Adipocyte (in vitro differentiated cells): ENCODE results near the gene MRPL20.

Source experiments
- DNase-seq: peaks from one replicate; pipeline ENCODE4 v3.0.0-alpha.2; 2015; ENCODE audit warnings: low read depth
- H3K27me3 ChIP-seq: replicated peaks from 2 replicates; pipeline ENCODE4 v1.7.0; 2013; ENCODE audit warnings: mild to moderate bottlenecking, low read length, moderate library complexity; ENCODE audit not compliant: control insufficient read depth, insufficient read depth
- H3K36me3 ChIP-seq: 2 replicates; pipeline ENCODE4 v1.7.0; 2013; ENCODE audit warnings: low read length, mild to moderate bottlenecking, moderate library complexity; ENCODE audit not compliant: control insufficient read depth, insufficient read depth, severe bottlenecking
- H3K4me1 ChIP-seq: 2 replicates; pipeline ENCODE4 v1.7.0; 2013; ENCODE audit warnings: mild to moderate bottlenecking, low read length, moderate library complexity; ENCODE audit not compliant: control insufficient read depth, insufficient read depth
- H3K4me3 ChIP-seq: 2 replicates; pipeline ENCODE4 v1.7.0; 2013; ENCODE audit warnings: mild to moderate bottlenecking, low read length, moderate library complexity
- H3K9ac ChIP-seq: 2 replicates; pipeline ENCODE4 v1.7.0; 2013; ENCODE audit warnings: mild to moderate bottlenecking, low read length, moderate library complexity
- H3K9me3 ChIP-seq: 2 replicates; pipeline ENCODE4 v1.7.0; 2013; ENCODE audit warnings: mild to moderate bottlenecking, low read length, moderate library complexity; ENCODE audit not compliant: control insufficient read depth

Gene MRPL20

DNA sequence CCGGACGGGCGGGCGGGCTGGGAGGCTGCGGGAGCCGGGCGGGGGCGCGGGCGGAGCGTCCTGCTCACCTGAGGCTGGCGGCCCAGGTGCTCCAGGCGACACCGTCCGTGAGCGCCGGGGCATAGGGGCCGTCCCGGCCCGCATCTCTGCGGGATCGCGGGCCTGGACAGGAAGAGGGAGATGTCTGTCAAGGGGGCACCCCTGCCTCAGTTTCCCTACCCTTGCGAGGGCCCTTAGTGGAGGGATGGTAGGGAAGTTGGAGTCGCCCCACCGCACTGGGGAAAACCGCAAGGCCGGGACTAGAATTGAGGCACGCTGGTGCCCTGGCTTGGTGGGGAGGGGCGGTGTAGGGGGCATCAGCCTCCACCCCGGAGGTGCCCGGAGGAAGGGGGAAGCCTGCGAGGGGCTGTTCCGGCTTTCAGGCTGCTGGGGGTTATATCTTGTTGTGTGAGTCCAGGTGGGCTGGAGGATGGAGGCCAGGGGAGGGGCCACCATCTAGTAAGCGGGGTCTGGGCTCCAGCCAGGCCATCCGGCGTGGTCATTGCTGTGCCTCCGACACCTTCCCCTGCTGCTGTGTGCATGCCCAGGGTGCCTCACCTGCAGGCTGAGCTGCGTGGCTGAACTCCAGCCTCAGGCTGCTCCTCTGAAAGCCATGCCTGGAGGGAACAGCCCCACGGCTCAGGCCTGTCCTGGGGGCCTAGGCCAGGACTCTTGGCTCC lies 29.0 kb upstream of the MRPL20 start:
- no peaks in the 10 kb centered on the region for H3K9me3 ChIP-seq
- H3K4me1 ChIP-seq: peaks cover 20% of the 10 kb centered on the region
- no peaks in the 10 kb centered on the region for H3K36me3 ChIP-seq
- H3K9ac ChIP-seq: no peak overlapping the region
- no peak for DNase-seq
- H3K4me3 ChIP-seq: no peak overlapping the region
- no peaks in the 10 kb centered on the region for H3K27me3 ChIP-seq

DNA sequence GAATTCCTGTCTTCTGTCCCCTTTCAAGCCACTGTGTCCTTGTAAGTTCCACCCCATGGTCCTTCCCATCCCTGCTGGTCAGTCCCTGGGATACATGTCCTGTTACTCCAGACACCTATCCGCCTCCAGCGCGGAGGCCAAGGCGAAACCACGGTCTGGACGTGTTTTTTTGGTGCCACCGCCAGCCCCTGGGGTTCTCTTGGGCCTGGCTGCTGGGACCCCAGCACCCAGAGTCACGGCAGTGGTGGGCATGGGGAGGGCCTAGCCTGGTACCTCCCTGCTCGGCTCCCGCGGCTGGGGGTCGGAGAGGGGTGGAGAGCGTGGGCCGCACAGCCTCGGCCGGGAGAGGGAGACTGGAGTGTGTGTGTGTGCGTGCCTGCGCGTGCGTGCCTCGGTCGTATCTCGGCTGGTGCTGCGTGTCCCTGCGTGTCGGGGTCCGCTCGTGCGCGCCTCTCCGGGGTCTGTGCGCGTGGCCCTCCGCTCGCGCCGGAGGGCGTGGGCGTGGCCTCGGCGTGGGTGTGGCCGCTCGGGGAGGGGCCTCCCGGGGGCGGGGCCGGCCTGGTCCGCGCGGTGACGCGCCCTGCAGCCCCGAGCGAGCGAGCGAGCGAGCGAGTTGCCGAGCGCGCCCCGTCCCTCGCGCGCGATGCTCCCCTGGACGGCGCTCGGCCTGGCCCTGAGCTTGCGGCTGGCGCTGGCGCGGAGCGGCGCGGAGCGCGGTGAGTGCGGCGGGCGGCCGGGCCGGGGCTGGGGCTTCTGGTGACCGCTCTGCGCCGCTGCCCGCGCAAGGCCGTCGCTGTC lies 28.2 kb upstream of the MRPL20 start, which contains the start of gene VWA1:
Gene VWA1 (plus strand): TSS at position 585 of the 798 bp plus-strand sequence. CDS start 59 bp downstream, at position 644.
- no peak within 1 kb of the TSS for H3K9ac ChIP-seq
- peak within 1 kb of the TSS; percentile 59 for H3K4me3 ChIP-seq
- no peaks in the 10 kb centered on the region for H3K27me3 ChIP-seq
- no peaks in the 10 kb centered on the region for H3K36me3 ChIP-seq
- H3K9me3 ChIP-seq: no peaks in the 10 kb centered on the region
- peak; percentile 83 for DNase-seq
- H3K4me1 ChIP-seq: peaks cover 23% of the 10 kb centered on the region

DNA sequence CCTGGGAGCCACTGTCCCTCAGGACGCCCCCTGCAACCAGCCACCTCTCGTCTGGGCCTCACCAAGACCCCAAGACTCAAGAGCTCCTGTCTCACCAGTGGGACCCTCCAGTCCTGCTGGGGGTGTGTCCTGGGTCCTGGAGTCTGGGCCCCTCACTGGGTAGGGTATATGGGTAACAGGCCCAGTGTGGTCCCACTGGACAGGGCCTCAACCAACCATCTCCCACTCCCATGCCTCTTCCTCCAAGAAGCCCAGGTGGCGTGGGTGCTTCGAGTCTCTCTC lies 27.7 kb upstream of the MRPL20 start:
- Histone ChIP-seq H3K27me3 (no peaks in the 10 kb centered on the region), H3K4me1 (peaks cover 29% of the 10 kb centered on the region), H3K9ac (no peak overlapping the region), H3K36me3 (no peaks in the 10 kb centered on the region), H3K4me3 (no peak overlapping the region), H3K9me3 (no peaks in the 10 kb centered on the region)
- no peak for DNase-seq

DNA sequence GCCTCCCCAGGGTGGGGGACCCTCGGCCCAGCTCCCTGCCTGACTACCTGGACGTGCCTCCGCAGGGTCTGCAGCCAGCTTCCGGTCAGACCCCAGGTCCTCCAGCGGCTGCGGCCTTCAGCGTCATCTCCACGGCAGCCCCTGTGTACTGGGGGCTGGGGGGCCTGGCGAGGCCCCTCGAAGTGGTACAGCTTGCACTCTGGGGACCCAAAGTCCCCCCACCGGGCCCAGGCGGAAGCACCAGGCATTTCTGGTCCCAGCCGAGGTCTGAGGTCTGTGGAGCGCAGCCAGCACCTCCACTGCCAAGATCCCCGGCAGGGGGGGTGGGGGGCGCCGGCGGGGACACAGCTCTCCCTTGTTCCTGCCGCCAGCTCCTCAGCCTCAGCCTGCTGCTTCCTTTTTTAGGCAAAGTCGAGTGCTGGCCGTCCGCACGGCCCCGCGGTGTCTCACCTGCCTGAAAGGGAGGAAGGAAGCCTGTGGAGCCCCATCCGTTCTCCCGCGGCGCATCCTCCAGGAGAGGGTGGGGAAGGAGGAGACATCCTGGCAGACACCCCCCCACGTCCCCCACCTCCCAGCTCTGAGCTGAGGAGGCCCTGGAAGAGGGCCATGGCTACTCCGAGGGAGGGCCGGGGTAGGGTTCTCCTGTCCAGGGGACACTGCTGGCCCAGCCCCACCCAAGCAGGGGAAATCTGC lies 27.2 kb upstream of the MRPL20 start:
- Histone ChIP-seq H3K9ac (no peak overlapping the region), H3K4me3 (no peak overlapping the region), H3K4me1 (peaks cover 33% of the 10 kb centered on the region), H3K36me3 (no peaks in the 10 kb centered on the region), H3K9me3 (no peaks in the 10 kb centered on the region), H3K27me3 (no peaks in the 10 kb centered on the region)
- no peak for DNase-seq

DNA sequence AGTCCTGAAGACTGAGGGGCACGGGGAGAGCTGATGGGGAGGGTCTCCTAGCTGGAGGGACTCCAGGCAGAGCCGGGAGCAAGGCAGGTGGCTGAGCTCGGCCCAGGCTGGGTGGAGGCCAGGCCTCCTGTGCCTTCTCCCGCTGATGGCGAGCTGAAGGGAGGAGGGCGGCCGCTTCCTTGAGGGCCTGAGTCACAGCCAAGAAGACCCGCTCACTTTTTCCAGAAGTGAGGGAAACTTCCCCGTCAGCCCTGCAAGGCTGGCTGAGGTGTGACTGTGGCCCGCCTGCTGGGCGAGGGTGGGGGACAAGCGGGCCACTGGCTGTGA lies 26.7 kb upstream of the MRPL20 start:
- H3K9me3 ChIP-seq: no peaks in the 10 kb centered on the region
- H3K4me1 ChIP-seq: peaks cover 33% of the 10 kb centered on the region
- no peak overlapping the region for H3K9ac ChIP-seq
- no peak overlapping the region for H3K4me3 ChIP-seq
- H3K36me3 ChIP-seq: no peaks in the 10 kb centered on the region
- H3K27me3 ChIP-seq: no peaks in the 10 kb centered on the region
- DNase-seq: no peak

DNA sequence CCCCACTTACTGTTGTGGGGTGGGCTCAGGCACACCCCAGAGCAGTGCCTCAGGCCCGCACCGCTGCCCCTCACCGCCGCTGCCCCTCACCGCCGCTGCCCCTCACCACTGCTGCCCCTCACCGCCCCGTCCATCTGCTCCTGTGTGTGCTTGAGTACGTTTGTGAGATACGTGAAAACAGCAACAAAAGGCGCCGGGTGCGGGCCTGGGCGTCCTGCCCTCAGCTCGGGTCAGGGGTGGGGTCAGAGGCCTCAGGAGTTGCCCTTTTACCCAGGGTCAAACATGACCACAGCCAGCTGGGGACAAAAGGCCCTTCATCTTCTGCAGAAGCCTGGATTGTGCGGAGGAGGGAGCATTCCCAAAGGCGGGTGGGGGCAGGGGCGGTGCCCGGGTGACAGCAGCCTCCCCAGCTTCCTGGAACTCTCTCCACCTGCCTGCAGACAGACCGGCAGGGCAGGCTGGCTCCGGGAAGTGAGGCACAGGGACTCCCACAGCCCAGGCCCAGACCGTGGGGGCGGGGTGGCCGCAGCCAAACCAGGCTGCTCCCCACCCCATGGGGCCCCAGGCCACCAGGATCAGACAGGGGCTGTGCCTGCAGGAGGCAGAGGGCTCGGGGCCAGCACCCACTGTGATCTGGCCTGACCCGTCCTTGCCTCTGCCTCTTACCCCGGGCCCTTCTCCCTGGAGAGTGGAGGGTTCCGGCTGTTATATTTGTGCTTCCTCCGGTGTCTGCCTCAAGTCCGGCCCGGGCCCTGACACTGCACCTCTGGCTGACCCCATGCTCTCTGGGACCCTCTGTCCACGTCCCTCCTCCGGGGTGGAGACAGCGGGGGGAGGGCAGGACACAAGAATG lies 26.1 kb upstream of the MRPL20 start:
- H3K9me3 ChIP-seq: no peaks in the 10 kb centered on the region
- DNase-seq: no peak
- no peaks in the 10 kb centered on the region for H3K36me3 ChIP-seq
- H3K4me3 ChIP-seq: no peak overlapping the region
- H3K9ac ChIP-seq: no peak overlapping the region
- H3K27me3 ChIP-seq: no peaks in the 10 kb centered on the region
- H3K4me1 ChIP-seq: peaks cover 33% of the 10 kb centered on the region

DNA sequence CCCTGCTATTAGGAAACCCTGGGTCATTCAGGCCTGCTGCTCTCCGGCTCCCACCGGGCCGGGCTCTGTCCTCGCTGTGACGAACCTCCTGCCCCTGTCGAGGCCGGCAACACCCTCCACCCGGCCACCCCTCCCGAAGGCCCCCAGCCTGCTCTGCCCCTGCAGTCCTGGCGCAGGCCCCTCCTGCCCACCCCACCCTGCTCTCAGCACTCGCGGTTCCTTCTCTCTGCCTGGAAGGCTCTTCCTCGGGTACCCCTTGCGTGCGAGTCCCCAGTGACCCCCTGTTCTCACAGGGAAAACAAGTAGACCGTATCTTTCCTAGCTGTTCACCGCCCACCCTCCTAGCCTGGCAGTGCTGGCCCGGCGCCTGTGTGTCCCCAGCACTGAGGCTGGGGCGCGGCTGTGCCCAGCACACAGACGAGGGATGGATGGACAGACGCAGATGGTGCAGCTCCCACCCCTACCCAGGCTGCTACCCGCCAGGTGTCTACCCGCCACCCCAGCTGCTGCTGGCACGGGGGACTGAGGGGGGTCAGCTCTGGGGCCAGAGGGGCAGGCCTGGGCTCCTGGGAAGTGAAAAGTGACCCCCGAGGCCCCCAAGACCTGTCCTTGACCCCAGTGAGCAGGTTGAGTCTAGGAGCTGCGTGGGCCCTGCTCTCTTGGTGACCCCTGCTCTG lies 25.3 kb upstream of the MRPL20 start:
- Histone ChIP-seq H3K27me3 (no peaks in the 10 kb centered on the region), H3K9me3 (no peaks in the 10 kb centered on the region), H3K4me3 (peak overlapping the region; percentile 29), H3K4me1 (peaks cover 33% of the 10 kb centered on the region), H3K36me3 (no peaks in the 10 kb centered on the region), H3K9ac (peak overlapping the region; percentile 55)
- DNase-seq: no peak

DNA sequence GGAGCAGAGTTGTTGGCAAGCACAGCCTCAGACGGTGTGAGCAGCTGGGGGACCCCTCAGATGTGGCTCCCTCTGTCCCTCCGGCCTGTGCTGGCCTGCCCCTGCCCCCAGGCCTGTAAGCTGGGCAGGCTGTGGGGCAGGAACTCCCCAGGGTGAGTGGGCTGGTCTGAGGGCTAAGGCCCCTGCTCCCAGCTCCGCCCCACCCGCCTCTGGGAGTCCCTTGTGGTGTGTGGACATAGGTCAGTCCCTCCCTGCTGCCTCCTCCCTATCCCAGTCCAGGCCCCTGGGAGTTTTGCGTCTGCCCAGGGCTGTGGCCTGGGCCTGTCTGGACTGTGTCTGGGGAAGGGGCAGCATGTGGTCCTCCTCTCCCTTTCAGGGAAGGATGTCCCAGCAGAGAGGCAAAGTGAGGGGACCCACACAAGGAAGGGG lies 24.8 kb upstream of the MRPL20 start:
- H3K4me1 ChIP-seq: peaks cover 33% of the 10 kb centered on the region
- no peaks in the 10 kb centered on the region for H3K27me3 ChIP-seq
- peak overlapping the region; percentile 29 for H3K4me3 ChIP-seq
- peak overlapping the region; percentile 55 for H3K9ac ChIP-seq
- no peaks in the 10 kb centered on the region for H3K36me3 ChIP-seq
- no peaks in the 10 kb centered on the region for H3K9me3 ChIP-seq
- DNase-seq: no peak

DNA sequence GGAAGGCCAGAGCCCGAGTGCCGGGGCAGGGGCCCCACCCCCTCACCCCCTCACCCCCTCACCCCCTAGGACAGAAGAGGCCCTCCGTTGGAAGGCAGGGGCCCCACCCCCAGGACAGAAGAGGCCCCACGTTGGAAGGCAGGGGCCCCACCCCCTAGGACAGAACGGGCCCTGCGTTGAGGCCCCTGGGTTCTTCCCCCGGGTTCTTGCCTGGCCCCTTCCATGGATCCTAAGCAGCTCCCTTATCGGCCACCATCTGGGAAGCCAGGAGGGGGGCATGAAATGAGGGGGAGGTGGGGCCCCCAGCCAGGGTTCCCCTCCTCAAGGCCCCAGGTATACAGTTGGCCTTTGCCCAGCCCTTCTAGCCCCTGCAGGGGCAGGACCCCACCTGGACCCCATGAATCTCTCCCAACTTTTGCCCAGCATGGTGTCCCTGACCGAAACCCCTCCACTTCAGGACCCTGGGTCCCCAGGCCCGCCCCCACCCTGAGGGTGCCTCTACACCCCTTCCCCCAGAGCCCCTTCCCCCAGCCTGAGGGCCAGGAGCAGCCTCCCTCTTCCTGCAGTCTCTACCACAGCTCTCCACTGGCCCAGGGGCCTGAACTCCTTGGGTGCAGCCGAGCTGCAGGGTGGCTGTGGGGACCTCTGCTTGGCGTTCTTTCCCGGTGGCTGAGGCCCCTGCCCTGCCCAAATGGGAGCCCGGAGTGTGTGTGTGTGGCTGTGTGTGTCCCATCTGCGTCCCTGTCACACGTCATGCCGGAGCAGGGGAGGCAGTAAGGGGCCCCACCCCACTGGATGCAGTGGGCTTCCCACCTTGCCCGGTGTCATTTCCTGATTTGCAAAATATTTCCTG lies 24.1 kb upstream of the MRPL20 start:
- Histone ChIP-seq H3K4me3 (peak overlapping the region; percentile 29), H3K4me1 (peaks cover 33% of the 10 kb centered on the region), H3K36me3 (no peaks in the 10 kb centered on the region), H3K9ac (peak overlapping the region; percentile 55), H3K27me3 (no peaks in the 10 kb centered on the region), H3K9me3 (no peaks in the 10 kb centered on the region)
- DNase-seq: no peak
